ENCODE data around the gene VTI1A.

Gene VTI1A

DNA sequence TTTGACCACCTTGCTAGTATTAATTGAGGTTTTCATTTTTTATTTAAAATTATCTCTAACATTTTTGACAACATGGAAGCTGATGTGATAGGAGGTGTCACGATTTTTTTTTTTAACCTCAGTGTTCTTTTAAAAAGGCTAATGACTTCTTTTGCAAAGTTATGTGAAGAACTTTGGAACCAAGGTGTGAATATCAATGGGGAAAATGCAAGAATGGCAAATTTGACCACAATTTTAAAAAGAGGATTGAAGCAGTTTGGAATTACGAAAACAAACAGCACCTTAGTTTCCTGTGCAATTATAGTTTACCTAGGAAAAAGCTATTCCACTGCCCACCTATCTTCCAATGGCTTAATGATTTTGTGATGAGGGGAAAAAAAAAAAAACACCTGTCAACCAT, 232.4 kb downstream of the VTI1A start:
- DNase-seq (ENCODE audit: low read depth) = no peak
- TF ChIP-seq, protein P1, sequence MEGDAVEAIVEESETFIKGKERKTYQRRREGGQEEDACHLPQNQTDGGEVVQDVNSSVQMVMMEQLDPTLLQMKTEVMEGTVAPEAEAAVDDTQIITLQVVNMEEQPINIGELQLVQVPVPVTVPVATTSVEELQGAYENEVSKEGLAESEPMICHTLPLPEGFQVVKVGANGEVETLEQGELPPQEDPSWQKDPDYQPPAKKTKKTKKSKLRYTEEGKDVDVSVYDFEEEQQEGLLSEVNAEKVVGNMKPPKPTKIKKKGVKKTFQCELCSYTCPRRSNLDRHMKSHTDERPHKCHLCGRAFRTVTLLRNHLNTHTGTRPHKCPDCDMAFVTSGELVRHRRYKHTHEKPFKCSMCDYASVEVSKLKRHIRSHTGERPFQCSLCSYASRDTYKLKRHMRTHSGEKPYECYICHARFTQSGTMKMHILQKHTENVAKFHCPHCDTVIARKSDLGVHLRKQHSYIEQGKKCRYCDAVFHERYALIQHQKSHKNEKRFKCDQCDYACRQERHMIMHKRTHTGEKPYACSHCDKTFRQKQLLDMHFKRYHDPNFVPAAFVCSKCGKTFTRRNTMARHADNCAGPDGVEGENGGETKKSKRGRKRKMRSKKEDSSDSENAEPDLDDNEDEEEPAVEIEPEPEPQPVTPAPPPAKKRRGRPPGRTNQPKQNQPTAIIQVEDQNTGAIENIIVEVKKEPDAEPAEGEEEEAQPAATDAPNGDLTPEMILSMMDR (conservative IDR thresholded peaks at IDR 0.05; ENCODE audit: low read depth, low read length) = no peak
- no peak overlapping the region for H3K4me3 ChIP-seq (ENCODE audit: low read length)

- TF ChIP-seq, protein P1 (conservative IDR thresholded peaks at IDR 0.05; ENCODE audit: low read depth, low read length) = no peak
- H3K4me3 ChIP-seq (ENCODE audit: low read length) = no peak overlapping the region
- no peak for DNase-seq (ENCODE audit: low read depth)
These were observed 233.6 kb downstream of the VTI1A start for GRCh38 chr10:112680586-112680985.

DNA sequence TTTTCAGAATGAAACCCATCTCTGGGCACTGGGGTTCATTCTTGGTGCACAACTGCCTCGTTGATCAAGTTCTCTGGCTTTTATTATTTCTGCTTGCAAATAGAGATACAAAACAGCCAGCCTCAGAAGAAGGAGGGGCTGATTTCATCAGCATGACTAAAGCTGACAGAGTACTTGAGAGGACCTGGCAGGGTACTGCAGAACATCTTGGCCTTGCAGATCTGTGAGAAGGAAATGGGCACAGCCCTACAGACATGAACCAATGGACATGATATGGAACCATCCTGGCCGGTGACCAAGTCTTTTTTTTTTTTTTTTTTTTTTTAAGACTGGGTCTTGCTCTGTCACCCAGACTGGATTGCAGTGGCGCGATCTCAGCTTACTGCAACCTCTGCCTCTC, 240.6 kb downstream of the VTI1A start:
- no peak for DNase-seq (ENCODE audit: low read depth)
- TF ChIP-seq, protein P1 (conservative IDR thresholded peaks at IDR 0.05; ENCODE audit: low read depth, low read length) = no peak
- H3K4me3 ChIP-seq (ENCODE audit: low read length) = no peak overlapping the region

DNA sequence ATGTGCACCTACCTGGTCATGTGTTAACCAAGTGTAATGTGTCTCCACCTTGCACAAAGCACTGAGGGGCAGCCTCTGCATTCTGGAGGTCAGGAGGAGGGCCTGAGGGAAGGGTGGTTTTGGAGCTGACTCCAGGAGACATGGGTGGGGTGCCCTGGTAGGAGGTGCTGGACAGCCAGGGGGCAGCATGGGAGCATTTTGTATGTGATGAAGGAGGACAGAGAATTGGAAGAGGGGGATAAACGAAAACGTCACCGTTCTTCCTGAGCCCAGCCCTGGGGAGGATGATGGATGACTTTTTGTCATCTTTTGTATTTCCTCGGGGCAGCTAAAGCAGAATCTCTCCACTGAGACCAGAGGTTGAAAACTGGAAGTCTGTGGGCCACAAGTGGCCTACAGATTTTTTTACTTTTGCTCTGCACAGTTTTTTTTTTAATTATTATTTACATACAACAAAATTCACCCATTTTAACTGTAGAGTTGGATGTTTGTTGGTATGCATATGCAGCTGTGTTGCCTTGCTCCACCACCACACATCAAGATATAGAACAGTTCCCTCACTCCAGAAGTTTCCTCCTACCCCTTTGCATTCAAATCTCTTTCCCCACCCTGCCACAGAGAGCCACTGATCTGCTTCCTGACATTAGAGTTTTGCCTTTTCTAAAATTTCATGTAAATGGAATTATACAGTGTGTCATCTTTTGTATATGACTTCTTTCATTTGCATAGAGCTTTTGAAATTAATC, 242.5 kb downstream of the VTI1A start:
- no peak overlapping the region for H3K4me3 ChIP-seq (ENCODE audit: low read length)
- DNase-seq (ENCODE audit: low read depth) = no peak
- TF ChIP-seq, protein P1 (conservative IDR thresholded peaks at IDR 0.05; ENCODE audit: low read depth, low read length) = peak; percentile 49

DNA sequence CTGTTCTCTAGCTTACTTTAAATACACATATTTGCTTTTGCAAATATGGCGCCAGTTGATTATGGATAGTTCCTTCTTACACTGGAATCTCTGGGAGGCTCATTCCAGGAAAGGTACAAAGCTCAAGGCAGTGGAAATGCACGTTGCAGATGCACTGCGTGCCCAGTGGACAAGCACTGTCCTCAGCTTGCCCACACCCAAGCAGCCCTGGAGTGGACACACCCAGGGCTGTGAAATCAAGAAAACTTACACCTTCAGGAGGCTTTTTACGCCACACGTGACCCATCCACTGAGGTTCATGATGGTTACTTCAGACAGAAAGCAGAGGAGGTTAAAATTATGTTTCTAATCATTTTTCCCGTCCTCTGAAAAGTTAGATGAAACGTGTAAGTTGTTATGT, 248.5 kb downstream of the VTI1A start:
- no peak for DNase-seq (ENCODE audit: low read depth)
- no peak overlapping the region for H3K4me3 ChIP-seq (ENCODE audit: low read length)
- TF ChIP-seq, protein P1 (conservative IDR thresholded peaks at IDR 0.05; ENCODE audit: low read depth, low read length) = no peak

DNA sequence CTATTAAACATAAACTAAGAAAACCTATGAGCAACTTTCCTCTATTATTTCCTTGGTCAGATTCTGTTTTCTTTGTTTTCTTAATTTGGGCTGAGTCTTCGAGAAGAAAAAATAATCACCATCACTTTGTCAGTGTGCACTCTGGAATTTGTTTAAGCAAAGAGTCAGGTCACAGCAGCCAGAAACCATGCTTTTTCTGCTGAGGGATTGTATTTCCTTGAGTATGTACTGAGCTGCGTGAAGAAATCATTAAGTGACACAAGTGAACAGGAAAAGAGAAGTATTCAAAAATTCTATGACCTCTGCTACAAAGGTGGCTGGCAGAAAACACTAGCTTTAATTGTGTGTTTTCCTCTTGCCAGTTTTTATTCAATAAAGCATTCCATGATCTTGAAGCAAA, 249.6 kb downstream of the VTI1A start:
- H3K4me3 ChIP-seq (ENCODE audit: low read length) = no peak overlapping the region
- TF ChIP-seq, protein P1 (conservative IDR thresholded peaks at IDR 0.05; ENCODE audit: low read depth, low read length) = no peak
- DNase-seq (ENCODE audit: low read depth) = no peak

DNA sequence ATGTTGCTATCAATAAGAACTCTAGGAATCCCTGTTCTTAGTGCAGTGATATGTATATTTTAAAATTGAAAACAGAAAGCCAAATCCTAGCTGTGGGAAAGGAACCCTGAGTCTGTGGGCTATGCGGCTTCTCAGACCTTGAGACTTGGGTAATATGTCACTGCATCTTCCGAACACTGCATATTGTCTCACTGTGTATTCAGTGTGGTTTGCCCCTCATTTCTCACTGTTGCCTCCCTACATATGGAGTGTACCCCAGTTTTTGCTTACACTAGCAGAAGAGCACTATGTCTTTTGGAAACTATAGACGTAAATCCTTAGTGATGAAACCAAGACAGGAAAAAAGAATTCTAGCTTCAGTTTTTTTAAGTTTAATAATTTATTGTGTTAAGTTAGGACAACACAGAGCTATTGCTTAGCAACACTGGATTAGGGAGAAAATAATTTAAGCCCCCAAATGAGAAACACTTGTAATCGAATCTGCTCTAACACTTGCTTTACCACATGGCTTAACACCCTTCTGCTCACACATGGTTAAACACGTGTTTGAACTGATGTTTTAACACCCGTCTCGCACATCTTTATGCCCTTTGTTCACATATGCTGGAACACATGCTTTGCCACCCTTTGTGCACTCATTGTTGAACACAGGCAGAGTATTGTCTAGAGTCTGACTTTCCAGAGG, 251.3 kb downstream of the VTI1A start:
- TF ChIP-seq, protein P1 (conservative IDR thresholded peaks at IDR 0.05; ENCODE audit: low read depth, low read length) = no peak
- H3K4me3 ChIP-seq (ENCODE audit: low read length) = no peak overlapping the region
- DNase-seq (ENCODE audit: low read depth) = no peak
